H1 (cell line): ENCODE measurements around the gene OR13J1.

Experiments used
- CTCF ChIP-seq, 3 experiments: IDR thresholded peaks; 1 replicate in 2 of 3; 2 replicates in 1 of 3; pipeline versions ENCODE4 v1.5.1 to v1.6.1; 2011; ENCODE audit warnings: low read length in 3 of 3, mild to moderate bottlenecking in 3 of 3, inconsistent platforms in 2 of 3, low read depth in 1 of 3, moderate library complexity in 1 of 3; ENCODE audit not compliant: insufficient read depth in 1 of 3; ENCODE audit errors: control extremely low read depth in 1 of 3
- EZH2 ChIP-seq: fragments of 200-600 bp; sonication (generic); IDR thresholded peaks from 2 replicates; pipeline ENCODE4 v1.7.1; 2012; ENCODE audit warnings: low read depth, mild to moderate bottlenecking, moderate library complexity, low read length, inconsistent platforms; ENCODE audit not compliant: severe bottlenecking
- TAF1 ChIP-seq: IDR thresholded peaks from 2 replicates; pipeline ENCODE4 v1.6.1; 2011; ENCODE audit warnings: mild to moderate bottlenecking, low read depth, low read length
- USF2 ChIP-seq: IDR thresholded peaks from 2 replicates; pipeline ENCODE4 v1.6.1; 2011; ENCODE audit warnings: low read length, improper control_type of control experiment

- TF ChIP-seq TAF1 = no peak
- TF ChIP-seq USF2 = no peak
- TF ChIP-seq EZH2 = no peak
- TF ChIP-seq CTCF (IDR thresholded peaks at IDR 0.05; ENCODE audit: control extremely low read depth in 1 of 3, insufficient read depth in 1 of 3, low read depth in 1 of 3, low read length in 3 of 3) = no peak
These were observed 482 bp downstream of the OR13J1 start for GRCh38 chr9:35869621-35870216.
